Neural cell (in vitro differentiated cells): ENCODE results near the gene MPO. TPM values are rescaled to one million over a fixed set of nuclear protein-coding genes. Genes with fewer than 3 reads are reported as not detected.

ENCODE experiments used
- H2AFZ ChIP-seq: fragments of 200-600, 300-800 bp; sonication (generic), shearing (Covaris generic); 2 replicates; pipeline ENCODE4 v1.6.0; 2014; ENCODE audit warnings: low read depth, mild to moderate bottlenecking, antibody characterized with exemption, low read length, moderate library complexity
- H3F3A ChIP-seq: fragments of 200-600 bp; shearing (Covaris generic); 2 replicates; pipeline ENCODE4 v1.6.1; 2016; ENCODE audit warnings: mild to moderate bottlenecking, moderate library complexity, mixed read lengths, antibody characterized with exemption, low read length; ENCODE audit not compliant: insufficient read depth, poor library complexity, severe bottlenecking
- H3K27ac ChIP-seq: fragments of 200-600, 300-800 bp; sonication (generic), shearing (Covaris generic); 2 replicates; pipeline ENCODE4 v1.5.1; 2014; ENCODE audit warnings: mild to moderate bottlenecking, low read length, moderate library complexity
- H3K27me3 ChIP-seq: fragments of 300-800, 200-600 bp; sonication (generic), shearing (Covaris generic); 2 replicates; pipeline ENCODE4 v1.6.0; 2014; ENCODE audit warnings: mild to moderate bottlenecking, low read depth, low read length, moderate library complexity; ENCODE audit not compliant: insufficient read depth
- H3K36me3 ChIP-seq: fragments of 300-800, 200-600 bp; sonication (generic), shearing (Covaris generic); 2 replicates; pipeline ENCODE4 v1.5.1; 2014; ENCODE audit warnings: mild to moderate bottlenecking, antibody characterized with exemption, low read length, moderate library complexity; ENCODE audit not compliant: insufficient read depth
- H3K4me2 ChIP-seq: fragments of 300-800, 200-600 bp; sonication (generic), shearing (Covaris generic); 2 replicates; pipeline ENCODE4 v1.6.0; 2014; ENCODE audit warnings: mild to moderate bottlenecking, low read length
- H3K4me3 ChIP-seq: fragments of 300-800, 200-600 bp; sonication (generic), shearing (Covaris generic); 2 replicates; pipeline ENCODE4 v1.5.1; 2014; ENCODE audit warnings: mild to moderate bottlenecking, low read length, moderate library complexity
- H3K79me2 ChIP-seq: fragments of 200-600 bp; shearing (Covaris generic); replicated peaks from 2 replicates; pipeline ENCODE4 v1.6.0; 2014; ENCODE audit warnings: mild to moderate bottlenecking, low read length, moderate library complexity; ENCODE audit not compliant: insufficient read depth
- H3K9ac ChIP-seq: fragments of 300-800, 200-600 bp; sonication (generic), shearing (Covaris generic); 2 replicates; pipeline ENCODE4 v1.6.1; 2016; ENCODE audit warnings: mild to moderate bottlenecking, low read length, mixed read lengths
- H3K9me2 ChIP-seq: fragments of 200-600 bp; shearing (Covaris generic); 2 replicates; pipeline ENCODE4 v1.6.1; 2016; ENCODE audit warnings: mild to moderate bottlenecking, low read length, mixed read lengths; ENCODE audit not compliant: insufficient read depth
- H3K9me3 ChIP-seq: fragments of 200-600, 300-800 bp; sonication (generic), shearing (Covaris generic); 2 replicates; pipeline ENCODE4 v1.6.1; 2016; ENCODE audit warnings: mild to moderate bottlenecking, mixed run types, low read length, moderate library complexity, mixed read lengths
- H4K20me1 ChIP-seq: fragments of 200-600 bp; shearing (Covaris generic); 2 replicates; pipeline ENCODE4 v1.6.1; 2016; ENCODE audit warnings: mild to moderate bottlenecking, mixed run types; ENCODE audit not compliant: insufficient read depth
- CTCF ChIP-seq: fragments of 450-650 bp; IDR thresholded peaks from 2 replicates; pipeline ENCODE4 v1.5.1; 2014; ENCODE audit warnings: antibody characterized with exemption, mild to moderate bottlenecking, moderate library complexity; ENCODE audit not compliant: poor library complexity, severe bottlenecking
- EP300 ChIP-seq: fragments of 450-650 bp; conservative IDR thresholded peaks from 2 replicates; pipeline ENCODE4 v1.6.1; 2014; ENCODE audit warnings: antibody characterized with exemption, mild to moderate bottlenecking, moderate library complexity; ENCODE audit not compliant: poor library complexity, severe bottlenecking
- EZH2 ChIP-seq: fragments of 200-600, 300-800 bp; shearing (Covaris generic), sonication (generic); IDR thresholded peaks from 2 replicates; pipeline ENCODE4 v1.6.1; 2014; ENCODE audit warnings: antibody characterized with exemption, low read length, borderline replicate concordance, mild to moderate bottlenecking; ENCODE audit not compliant: insufficient read depth, poor library complexity, severe bottlenecking
- MXI1 ChIP-seq: fragments of 450-650 bp; conservative IDR thresholded peaks from 2 replicates; pipeline ENCODE4 v1.6.1; 2014; ENCODE audit warnings: antibody characterized with exemption, mild to moderate bottlenecking; ENCODE audit not compliant: poor library complexity, severe bottlenecking
- POLR2AphosphoS5 ChIP-seq: IDR thresholded peaks from 2 replicates; pipeline ENCODE4 v1.6.1; 2012
- RAD21 ChIP-seq: fragments of 450-650 bp; conservative IDR thresholded peaks from 2 replicates; pipeline ENCODE4 v1.6.1; 2014; ENCODE audit warnings: antibody characterized with exemption, mild to moderate bottlenecking, moderate library complexity
- REST ChIP-seq: IDR thresholded peaks from 2 replicates; pipeline ENCODE4 v1.6.1; 2012; ENCODE audit warnings: borderline replicate concordance
- SMC3 ChIP-seq: fragments of 450-650 bp; conservative IDR thresholded peaks from 2 replicates; pipeline ENCODE4 v1.6.1; 2014; ENCODE audit warnings: antibody characterized with exemption, mild to moderate bottlenecking, moderate library complexity; ENCODE audit not compliant: poor library complexity
- TAF1 ChIP-seq: IDR thresholded peaks from 2 replicates; pipeline ENCODE4 v1.6.1; 2012; ENCODE audit warnings: low read depth
- polyA plus RNA-seq: library from polyadenylated mRNA; depleted of rRNA; stranded (reverse); fragments of >200 nt; gene quantifications from 2 replicates; pipeline ENCODE4 v1.2.3, GENCODE V29; 2014

MPO gene
- polyA plus RNA-seq, 1 donor from 2014 or later, result not detected

GRCh38 chr17:58236394-58236793 lies 44.3 kb downstream of the MPO start:
- H3F3A ChIP-seq, result no peaks in the 10 kb centered on the region
- no peaks in the 10 kb centered on the region for H3K9me3 ChIP-seq
- no peak overlapping the region for H3K9ac ChIP-seq
- H3K79me2 ChIP-seq, result no peaks in the 10 kb centered on the region
- no peaks in the 10 kb centered on the region for H3K36me3 ChIP-seq
- H3K27ac ChIP-seq, result no peak overlapping the region
- no peak overlapping the region for H3K4me3 ChIP-seq
- H4K20me1 ChIP-seq, result no peaks in the 10 kb centered on the region
- H3K27me3 ChIP-seq, result peaks cover 3% of the 10 kb centered on the region
- peak; percentile 43 for TF ChIP-seq POLR2AphosphoS5
- no peak for TF ChIP-seq REST
- TF ChIP-seq SMC3, result no peak
- TF ChIP-seq CTCF, result no peak
- no peaks in the 10 kb centered on the region for H3K9me2 ChIP-seq
- H3K4me2 ChIP-seq, result no peak overlapping the region
- H2AFZ ChIP-seq, result no peak overlapping the region

- H3K9me2 ChIP-seq, result no peaks in the 10 kb centered on the region
- H3F3A ChIP-seq, result no peaks in the 10 kb centered on the region
- H3K27ac ChIP-seq, result no peak overlapping the region
- H4K20me1 ChIP-seq, result no peaks in the 10 kb centered on the region
- no peak overlapping the region for H3K9ac ChIP-seq
- no peak overlapping the region for H3K4me3 ChIP-seq
- TF ChIP-seq SMC3 (no peak), CTCF (no peak), MXI1 (no peak), POLR2AphosphoS5 (no peak), TAF1 (no peak), EZH2 (no peak), REST (no peak), EP300 (no peak), RAD21 (no peak)
- no peaks in the 10 kb centered on the region for H3K9me3 ChIP-seq
- H3K27me3 ChIP-seq, result peaks cover 3% of the 10 kb centered on the region
- H3K4me2 ChIP-seq, result no peak overlapping the region
- no peaks in the 10 kb centered on the region for H3K36me3 ChIP-seq
- H2AFZ ChIP-seq, result no peak overlapping the region
- no peaks in the 10 kb centered on the region for H3K79me2 ChIP-seq
Observed at GRCh38 chr17:58235821-58236220, 44.9 kb downstream of the MPO start.
